Mammary epithelial cell (primary cell): ENCODE measurements around the gene SYT7.

Source experiments
- CTCF ChIP-seq, 2 donors: IDR thresholded peaks in 1 of 2; conservative IDR thresholded peaks in 1 of 2; 2 replicates each; pipeline ENCODE4 v1.5.1; 2011 to 2012; ENCODE audit warnings: inconsistent platforms in 2 of 2, low read length in 2 of 2, mild to moderate bottlenecking in 2 of 2, control low read depth in 1 of 2, low read depth in 1 of 2; ENCODE audit not compliant: insufficient read depth in 1 of 2; ENCODE audit errors: extremely low read depth in 1 of 2
- EZH2 ChIP-seq: IDR thresholded peaks from 2 replicates; pipeline ENCODE4 v1.6.1; 2012; ENCODE audit warnings: low read length, inconsistent platforms, borderline replicate concordance

- TF ChIP-seq EZH2 (no peak), CTCF (conservative IDR thresholded peaks at IDR 0.05 in 1 of 2, IDR thresholded peaks at IDR 0.05 in 1 of 2; ENCODE audit: extremely low read depth in 1 of 2, insufficient read depth in 1 of 2, low read depth in 1 of 2, low read length in 2 of 2) (no peak)
These were observed 1.1 kb upstream of the SYT7 start for GRCh38 chr11:61581931-61582330.
